Left ventricle myocardium inferior (tissue), 1 donor: ENCODE results near the gene CLCN1. TPM values are rescaled to one million over a fixed set of nuclear protein-coding genes. Genes with fewer than 3 reads are reported as not detected.

ENCODE experiments used
- DNase-seq: peaks from one replicate; pipeline ENCODE4 v3.0.0-alpha.2; 2020
- H3K27ac ChIP-seq: fragments of 200-600 bp; replicated peaks from 2 replicates; pipeline ENCODE4 v1.8.0; 2021
- H3K27me3 ChIP-seq: fragments of 200-600 bp; 2 replicates; pipeline ENCODE4 v1.8.0; 2021; ENCODE audit warnings: low read depth
- H3K36me3 ChIP-seq: fragments of 200-600 bp; 2 replicates; pipeline ENCODE4 v1.8.0; 2021
- H3K4me1 ChIP-seq: fragments of 200-600 bp; 2 replicates; pipeline ENCODE4 v1.8.0; 2021
- H3K4me3 ChIP-seq: fragments of 200-600 bp; 2 replicates; pipeline ENCODE4 v1.8.0; 2021; ENCODE audit warnings: mild to moderate bottlenecking, moderate library complexity
- H3K9me3 ChIP-seq: fragments of 200-600 bp; replicated peaks from 2 replicates; pipeline ENCODE4 v1.8.0; 2021
- intact Hi-C: fragments of 100-400 bp; cut with micrococcal nuclease; formaldehyde crosslinking; loops from one replicate; pipeline ENCODE4 v1.11.0; 2022
- total RNA-seq: library from RNA; stranded (reverse); fragmentation: NEBNext Ultra II Directional; extraction: Animal tissue kit (Norgen Biotek cat#: 25700); gene quantifications from one replicate; pipeline ENCODE4 v1.2.1, GENCODE V29; 2021
- TF ChIP-seq, protein P1 (sequence below): fragments of 200-600 bp; IDR thresholded peaks from 2 replicates; pipeline ENCODE4 v1.8.0; 2021; ENCODE audit warnings: antibody characterized with exemption, mild to moderate bottlenecking, borderline replicate concordance
- donor health status: DM: no; HTN: yes; CAD: no; lungs with severe emphysema.

The CLCN1 gene
- total RNA-seq, 1 donor from 2014 or later = not detected

DNA sequence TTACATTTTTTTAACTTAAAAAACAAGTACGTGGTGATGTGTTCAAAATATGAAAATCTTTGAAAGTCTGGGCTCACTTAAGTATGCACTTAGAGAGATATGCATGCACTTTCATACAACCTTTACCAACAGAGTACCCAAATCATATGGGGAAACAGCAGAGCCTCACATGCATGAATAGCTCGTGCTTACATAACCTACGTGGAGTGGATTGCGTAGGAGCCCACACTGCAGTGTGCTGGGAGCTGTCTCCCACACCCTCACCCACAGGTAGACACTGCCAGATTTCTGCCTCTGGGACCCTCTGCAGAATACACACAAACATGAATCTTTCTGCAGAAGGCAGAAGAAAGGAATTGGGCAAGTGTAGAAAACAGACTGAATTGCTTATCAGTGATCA, 581 bp downstream of the CLCN1 start:
- DNase-seq = no peak
- H3K27me3 ChIP-seq = no peaks in the 10 kb centered on the region
- H3K4me1 ChIP-seq = peaks cover 5% of the 10 kb centered on the region
- intact Hi-C loops = no loop called here
- no peak overlapping the region for H3K27ac ChIP-seq
- no peaks in the 10 kb centered on the region for H3K36me3 ChIP-seq
- no peaks in the 10 kb centered on the region for H3K9me3 ChIP-seq
- TF ChIP-seq, protein P1, sequence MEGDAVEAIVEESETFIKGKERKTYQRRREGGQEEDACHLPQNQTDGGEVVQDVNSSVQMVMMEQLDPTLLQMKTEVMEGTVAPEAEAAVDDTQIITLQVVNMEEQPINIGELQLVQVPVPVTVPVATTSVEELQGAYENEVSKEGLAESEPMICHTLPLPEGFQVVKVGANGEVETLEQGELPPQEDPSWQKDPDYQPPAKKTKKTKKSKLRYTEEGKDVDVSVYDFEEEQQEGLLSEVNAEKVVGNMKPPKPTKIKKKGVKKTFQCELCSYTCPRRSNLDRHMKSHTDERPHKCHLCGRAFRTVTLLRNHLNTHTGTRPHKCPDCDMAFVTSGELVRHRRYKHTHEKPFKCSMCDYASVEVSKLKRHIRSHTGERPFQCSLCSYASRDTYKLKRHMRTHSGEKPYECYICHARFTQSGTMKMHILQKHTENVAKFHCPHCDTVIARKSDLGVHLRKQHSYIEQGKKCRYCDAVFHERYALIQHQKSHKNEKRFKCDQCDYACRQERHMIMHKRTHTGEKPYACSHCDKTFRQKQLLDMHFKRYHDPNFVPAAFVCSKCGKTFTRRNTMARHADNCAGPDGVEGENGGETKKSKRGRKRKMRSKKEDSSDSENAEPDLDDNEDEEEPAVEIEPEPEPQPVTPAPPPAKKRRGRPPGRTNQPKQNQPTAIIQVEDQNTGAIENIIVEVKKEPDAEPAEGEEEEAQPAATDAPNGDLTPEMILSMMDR = no peak
- H3K4me3 ChIP-seq = no peak overlapping the region

DNA sequence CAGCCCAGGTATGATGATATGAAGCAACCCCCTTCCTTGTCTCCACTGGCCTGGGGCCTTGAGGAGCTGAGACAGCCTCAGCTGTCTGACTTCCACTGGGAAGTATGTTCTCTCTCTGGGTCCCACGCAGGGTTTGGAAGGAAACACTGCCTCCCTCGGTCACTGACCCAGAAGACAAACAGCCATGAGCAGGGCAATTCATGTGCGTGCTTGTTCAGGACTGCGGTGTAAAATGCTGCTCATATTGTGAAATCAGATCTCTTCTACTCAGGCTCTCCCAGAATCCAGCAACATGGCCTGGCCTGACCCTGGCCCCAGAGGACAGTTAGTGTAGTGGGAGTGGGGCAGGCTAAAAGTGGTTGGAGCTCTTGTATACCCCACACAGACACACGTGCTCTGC, 2.8 kb downstream of the CLCN1 start:
- Histone ChIP-seq H3K27ac (peak overlapping the region; percentile 26), H3K27me3 (no peaks in the 10 kb centered on the region), H3K4me3 (no peak overlapping the region), H3K9me3 (no peaks in the 10 kb centered on the region), H3K4me1 (peaks cover 9% of the 10 kb centered on the region), H3K36me3 (no peaks in the 10 kb centered on the region)
- intact Hi-C loops = no loop called here
- no peak for DNase-seq
- TF ChIP-seq, protein P1 = no peak

DNA sequence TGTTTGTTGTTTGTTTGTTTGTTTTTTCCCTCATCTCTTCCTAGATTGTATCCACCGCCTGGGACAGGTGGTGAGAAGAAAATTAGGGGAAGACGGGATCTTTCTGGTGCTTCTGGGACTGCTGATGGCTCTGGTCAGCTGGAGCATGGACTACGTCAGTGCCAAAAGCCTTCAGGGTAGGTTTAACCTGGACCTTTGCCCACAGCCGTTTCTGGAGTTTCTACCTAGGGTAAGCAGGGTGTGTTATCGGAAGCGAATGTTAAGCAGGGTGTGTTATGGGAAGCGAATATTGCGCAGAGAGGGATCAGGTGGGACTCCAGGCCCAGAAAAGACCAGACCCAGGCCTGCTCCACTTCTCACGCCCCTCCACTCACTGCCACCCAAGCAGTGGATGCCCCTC, 4.7 kb downstream of the CLCN1 start:
- Histone ChIP-seq H3K36me3 (no peaks in the 10 kb centered on the region), H3K4me3 (no peak overlapping the region), H3K4me1 (peaks cover 21% of the 10 kb centered on the region), H3K27ac (no peak overlapping the region), H3K9me3 (no peaks in the 10 kb centered on the region), H3K27me3 (no peaks in the 10 kb centered on the region)
- TF ChIP-seq, protein P1 = no peak
- intact Hi-C loops = no loop called here
- DNase-seq = no peak

DNA sequence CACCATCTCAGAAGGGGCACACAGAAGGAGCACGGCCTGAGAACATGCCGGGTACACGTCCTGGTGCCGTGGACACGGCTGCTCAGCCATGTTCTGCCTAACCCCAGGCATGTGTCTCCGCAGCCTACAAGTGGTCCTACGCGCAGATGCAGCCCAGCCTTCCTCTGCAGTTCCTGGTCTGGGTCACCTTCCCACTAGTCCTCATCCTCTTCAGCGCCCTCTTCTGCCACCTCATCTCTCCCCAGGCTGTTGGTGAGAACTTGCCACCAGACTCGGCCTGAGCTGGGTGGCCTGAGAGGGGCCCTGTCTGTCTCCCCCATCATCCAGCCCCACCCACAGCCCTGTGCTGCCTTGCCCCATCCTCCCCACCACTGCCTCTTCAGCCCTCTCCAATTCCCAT, 5.3 kb downstream of the CLCN1 start:
- H3K36me3 ChIP-seq = no peaks in the 10 kb centered on the region
- no peaks in the 10 kb centered on the region for H3K9me3 ChIP-seq
- TF ChIP-seq, protein P1 = no peak
- no peak overlapping the region for H3K27ac ChIP-seq
- H3K4me1 ChIP-seq = peaks cover 21% of the 10 kb centered on the region
- intact Hi-C loops = no loop called here
- no peak for DNase-seq
- no peak overlapping the region for H3K4me3 ChIP-seq
- H3K27me3 ChIP-seq = no peaks in the 10 kb centered on the region

DNA sequence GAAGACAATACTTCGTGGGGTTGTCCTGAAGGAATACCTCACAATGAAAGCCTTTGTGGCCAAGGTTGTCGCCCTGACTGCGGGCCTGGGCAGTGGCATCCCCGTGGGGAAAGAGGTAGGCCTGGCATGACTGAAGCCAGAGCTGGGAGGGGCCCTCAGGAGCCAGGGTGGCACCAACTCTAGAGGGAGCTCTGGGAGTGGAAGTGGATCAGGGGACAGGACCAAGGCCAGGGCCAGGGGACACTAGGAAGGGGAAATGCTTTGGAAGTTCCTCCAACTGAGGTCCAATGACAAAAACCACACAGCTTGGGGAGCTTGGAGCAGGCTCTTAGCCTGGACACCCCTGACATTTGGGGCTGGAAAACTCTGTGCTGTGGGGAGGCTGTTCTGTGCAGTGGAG, 5.8 kb downstream of the CLCN1 start:
- Histone ChIP-seq H3K4me1 (peaks cover 21% of the 10 kb centered on the region), H3K36me3 (no peaks in the 10 kb centered on the region), H3K27me3 (no peaks in the 10 kb centered on the region), H3K27ac (peak overlapping the region; percentile 60), H3K9me3 (no peaks in the 10 kb centered on the region), H3K4me3 (no peak overlapping the region)
- intact Hi-C loops = no loop called here
- TF ChIP-seq, protein P1 = peak; percentile 20
- DNase-seq = no peak
